ENCODE results near the gene TNFSF4.
"Not testable (repeated sequence)": the region's sequence is repeated elsewhere in the genome, so short reads cannot be mapped to it uniquely, and the experiment has no call there.

The TNFSF4 gene, protein sequence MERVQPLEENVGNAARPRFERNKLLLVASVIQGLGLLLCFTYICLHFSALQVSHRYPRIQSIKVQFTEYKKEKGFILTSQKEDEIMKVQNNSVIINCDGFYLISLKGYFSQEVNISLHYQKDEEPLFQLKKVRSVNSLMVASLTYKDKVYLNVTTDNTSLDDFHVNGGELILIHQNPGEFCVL

DNA sequence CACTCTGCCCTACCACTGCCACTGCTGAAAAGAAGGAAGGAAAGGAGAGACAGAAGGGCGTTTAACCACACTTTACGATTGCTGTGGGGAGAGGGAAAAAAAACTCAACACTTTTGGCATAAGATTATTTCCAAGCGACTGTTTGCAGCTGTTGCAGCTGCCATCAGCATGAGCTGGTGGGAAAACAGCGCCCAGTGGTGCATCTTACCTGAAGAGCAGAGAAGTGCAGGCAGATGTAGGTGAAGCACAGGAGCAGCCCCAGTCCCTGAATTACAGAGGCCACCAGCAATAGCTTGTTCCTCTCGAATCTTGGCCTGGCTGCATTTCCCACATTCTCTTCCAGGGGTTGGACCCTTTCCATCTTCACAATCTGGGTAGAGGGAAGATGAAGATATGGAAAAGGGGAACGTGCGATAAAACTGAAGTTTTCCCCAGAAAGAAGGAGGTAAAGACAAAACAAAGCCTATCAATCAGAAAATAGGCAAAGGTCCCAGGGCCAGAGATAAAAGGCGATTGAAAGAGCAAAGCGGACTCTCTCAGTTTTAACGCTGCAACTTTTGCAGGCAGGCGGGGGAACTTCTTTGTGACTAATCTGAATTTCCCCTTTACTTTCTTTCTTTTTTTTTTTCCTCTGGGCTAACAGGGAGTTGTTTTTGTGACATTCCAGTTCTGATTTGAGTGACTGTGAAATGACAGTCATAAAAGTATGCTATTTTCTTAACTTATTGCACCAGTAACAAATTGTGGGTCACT, at the start of gene TNFSF4:
Gene TNFSF4 (minus strand): TSS at position 516 of the 753 bp plus-strand sequence. CDS start 155 bp downstream, at position 361.
- no peak for DNase-seq

DNA sequence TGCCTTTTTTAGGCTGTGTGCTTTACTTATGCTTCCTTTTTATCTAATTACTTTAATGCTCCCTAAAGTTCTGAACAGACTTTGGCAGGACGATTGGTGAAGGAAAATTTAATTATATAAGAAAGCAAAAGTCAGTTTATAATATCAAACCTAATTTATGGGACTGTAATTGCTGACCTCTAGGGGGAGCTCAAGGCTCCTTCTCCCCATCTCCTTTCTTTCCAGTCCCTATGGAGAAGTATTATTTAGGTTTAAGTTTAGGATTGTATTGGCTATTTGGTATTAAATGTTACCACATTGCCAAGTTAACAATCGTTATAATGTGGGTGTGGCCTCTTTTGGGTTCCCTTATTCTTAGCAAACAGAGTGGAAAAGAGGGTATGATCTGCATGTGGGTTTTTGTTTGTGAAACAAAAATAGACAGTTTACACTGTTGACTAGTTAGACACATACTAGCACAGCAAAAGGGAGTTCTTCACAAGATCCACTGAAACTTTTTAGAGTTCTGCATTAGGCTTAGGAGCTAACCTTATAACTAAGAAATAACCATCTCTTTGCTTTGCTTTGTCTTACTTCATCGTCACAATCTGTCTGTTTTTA, 48.2 kb upstream of the TNFSF4 start:
- peak; percentile 24 for DNase-seq

DNA sequence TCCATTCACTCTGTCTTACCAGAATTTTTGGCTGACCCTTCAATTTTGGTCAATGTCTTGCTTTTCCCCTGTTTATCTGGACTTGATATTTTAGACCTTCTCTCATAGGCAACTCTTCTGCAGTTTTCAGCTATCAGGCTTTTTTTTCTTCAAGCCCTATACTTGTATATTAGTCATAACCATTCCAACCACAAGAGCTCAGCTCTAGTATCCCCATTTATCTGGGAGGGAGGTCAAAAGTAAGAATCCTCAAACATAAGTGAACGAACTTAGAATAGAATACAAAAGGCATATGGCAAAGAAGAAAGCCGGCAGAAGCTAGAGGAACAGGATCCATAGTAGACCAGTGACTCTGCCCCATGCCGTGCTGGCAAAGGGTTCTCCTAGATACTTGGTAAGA, 45.9 kb upstream of the TNFSF4 start:
- no peak for DNase-seq

DNA sequence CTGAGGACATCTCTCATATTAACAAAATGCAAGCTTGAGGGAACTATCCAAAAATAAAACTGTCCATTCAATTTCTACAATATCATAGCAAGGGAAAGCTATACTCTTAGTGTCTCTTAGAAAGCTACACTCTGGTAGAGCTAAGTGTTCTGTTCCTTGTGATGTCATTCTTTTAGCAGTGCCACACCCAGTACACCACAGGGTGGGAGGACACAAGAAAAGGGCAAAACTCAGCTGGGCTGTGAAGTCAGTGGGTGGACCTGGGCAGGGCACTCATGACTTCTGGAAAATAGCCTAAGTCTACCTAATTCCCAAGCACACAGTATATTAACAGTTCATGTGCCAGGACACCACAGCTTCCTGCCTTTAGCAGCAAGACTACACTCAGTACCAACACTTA, 42.2 kb upstream of the TNFSF4 start:
- no peak for DNase-seq

DNA sequence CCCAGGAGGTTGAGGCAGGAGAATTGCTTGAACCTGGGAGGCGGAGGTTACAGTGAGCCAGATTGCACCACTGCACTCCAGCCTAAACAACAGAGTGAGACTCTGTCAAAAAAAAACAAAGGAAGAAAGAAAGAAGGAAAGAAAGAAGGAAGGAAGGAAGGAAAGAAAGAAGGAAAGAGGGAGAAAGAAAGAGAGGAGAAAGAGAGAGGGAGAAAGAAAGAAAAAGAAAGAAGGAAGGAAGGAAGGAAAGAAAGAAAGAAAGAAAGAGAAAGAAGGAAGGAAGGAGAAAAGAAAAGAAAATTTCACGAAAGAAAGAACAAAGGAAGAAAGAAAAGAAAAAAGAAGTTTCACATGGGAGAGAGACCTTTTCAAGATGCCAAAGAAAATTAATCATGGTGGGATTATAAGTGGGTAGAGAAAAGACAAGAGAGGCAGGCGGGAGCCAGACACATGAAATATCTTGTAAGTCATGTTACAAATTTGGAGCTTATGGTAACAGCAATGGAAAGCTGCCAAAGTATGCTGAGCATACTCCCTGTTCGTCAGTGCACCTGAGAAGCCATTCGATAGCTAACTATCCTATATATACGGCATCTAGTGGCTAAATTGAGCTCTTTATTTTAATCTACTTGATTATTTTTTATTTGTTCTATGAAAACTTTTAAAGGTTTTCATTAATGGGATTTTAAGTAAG, 41.3 kb upstream of the TNFSF4 start:
- no peak for DNase-seq

DNA sequence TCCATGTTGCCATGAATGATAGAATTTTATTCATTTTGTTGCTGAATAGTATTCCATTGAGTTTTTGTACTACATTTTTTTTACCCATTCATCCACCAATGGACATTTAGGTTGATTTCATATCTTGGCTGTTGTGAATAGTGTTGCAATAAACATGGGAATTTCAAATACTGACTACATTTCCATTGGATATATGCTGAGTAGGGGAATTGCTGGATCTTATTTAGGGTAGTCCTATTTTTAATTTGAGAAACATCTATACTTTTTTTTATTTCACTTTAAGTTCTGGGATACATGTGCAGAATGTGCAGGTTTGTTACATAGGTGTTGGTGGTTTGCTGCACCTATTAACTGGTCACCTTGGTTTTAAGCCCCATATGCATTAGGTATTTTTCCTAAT, 38.8 kb upstream of the TNFSF4 start:
- DNase-seq: no peak

DNA sequence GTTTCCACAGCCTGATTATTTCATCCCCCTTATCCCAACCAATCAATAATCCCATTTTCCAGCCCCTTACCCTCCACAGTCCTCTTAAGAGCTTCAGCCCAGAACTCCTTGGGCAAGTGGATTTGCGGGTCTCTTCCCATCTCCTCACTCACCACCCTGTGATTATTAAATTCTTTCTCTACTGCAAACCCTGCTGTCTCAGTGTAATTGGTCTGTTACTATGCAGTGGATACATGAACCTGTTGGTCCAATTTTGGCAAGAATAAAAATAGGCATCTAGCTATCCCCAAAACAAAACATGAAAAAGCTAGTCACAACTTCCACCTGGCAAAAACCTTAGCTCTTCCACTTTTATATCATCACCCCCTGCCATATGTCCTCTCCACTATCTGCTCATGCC, 36.2 kb upstream of the TNFSF4 start:
- no peak for DNase-seq

DNA sequence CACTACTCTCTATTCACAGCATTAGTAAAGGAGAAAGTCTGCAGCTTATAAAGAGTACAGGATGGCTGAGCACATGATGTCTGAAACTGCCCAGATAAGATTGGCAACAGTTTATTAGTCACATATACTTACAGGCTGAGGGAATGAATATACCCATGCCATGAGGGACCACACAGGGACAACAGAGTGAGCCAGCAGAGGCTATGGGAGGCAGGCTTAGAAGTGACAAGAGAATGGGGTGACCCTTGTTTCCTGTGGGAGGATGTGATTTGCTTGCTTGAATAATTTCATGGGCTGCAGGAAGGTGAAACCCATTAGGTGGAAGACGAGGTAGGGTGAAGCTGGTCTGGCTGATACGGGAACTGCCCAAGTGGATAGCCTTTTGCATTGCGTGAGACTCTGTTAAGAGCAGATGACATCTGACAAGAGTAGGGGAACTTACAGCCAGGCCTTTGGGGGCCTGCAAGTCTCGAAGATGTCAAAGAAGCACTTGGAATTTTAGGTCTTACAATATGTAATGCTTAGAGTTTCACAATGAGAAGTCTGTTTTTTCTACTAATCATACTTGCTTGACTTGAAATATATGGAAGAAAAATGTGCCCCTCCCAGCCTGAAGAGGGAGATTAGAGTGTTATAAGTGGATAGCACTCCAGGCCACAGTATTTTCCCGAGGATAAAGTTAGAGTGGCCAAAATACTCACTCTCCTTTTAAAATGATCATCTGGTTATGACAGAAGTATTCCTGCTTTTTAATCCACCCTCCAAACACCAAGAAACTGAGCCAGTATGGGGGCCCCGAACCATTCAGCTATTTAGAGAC, 34.6 kb upstream of the TNFSF4 start:
- no peak for DNase-seq

DNA sequence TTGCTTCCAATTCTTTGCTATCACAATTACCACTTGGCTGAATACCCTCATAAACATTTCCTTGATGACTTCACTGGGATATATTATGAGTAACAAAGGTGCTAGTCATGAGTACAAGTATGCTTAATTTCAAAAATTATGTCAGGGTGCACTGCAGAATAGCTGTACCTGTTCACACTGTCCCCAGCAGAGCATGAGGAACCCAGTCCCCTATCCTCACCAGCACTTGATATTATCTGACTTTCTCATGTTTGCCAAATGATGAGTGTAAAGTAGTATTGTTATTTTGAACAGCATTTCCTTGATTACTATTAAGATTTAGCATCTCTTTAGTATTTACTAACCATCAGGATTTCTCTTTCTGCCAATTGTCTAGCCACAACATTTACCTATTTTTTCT, 33.5 kb upstream of the TNFSF4 start:
- DNase-seq: no peak

DNA sequence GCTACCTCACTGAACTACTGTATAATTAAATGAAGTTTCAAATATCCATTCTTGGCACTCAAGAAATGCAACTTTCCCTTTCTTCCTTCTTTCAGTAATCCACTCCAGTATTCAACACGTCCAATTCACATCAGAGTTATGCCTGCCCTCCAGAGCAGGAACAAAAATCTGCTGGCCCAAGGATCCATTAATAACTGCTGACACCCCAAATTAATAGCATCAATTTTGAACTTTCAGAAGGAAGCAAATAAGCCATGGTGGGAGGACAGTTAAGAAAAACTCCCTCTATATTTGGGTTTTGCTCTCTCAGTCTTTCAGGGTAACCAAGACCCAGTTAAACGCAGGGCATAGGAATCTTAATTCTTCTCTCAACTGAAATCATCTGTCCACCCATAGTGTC, 31.9 kb upstream of the TNFSF4 start:
- DNase-seq: no peak

DNA sequence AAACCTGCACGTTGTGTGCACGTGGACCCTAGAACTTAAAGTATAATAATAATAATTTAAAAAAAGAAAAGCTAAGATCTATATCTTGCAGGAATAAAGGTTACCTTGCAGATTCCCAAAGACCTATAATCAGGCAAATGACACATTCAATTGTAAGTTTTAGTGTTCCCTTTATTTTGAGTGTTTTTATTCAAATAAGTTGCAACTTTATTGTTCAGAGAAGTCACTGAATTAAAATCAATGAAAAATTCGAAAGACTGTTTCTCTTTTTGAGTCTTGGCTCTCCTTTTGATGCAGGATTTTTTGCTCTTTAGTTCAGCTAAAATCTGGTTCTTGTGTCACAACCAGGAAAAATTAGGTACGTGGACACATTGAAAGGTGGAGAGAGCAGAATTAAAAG, 27.8 kb upstream of the TNFSF4 start:
- DNase-seq: no peak

DNA sequence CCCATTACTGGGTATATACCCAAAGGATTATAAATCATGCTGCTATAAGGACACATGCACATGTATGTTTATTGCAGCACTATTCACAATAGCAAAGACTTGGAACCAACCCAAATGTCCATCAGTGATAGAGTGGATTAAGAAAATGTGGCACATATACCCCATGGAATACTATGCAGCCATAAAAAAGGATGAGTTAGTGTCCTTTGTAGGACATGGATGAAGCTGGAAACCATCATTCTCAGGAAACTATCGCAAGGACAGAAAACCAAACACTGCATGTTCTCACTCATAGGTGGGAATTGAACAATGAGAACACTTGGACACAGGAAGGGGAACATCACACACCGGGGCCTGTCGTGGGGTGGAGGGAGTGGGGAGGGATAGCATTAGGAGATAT, 27.3 kb upstream of the TNFSF4 start:
- not testable (repeated sequence) for DNase-seq

DNA sequence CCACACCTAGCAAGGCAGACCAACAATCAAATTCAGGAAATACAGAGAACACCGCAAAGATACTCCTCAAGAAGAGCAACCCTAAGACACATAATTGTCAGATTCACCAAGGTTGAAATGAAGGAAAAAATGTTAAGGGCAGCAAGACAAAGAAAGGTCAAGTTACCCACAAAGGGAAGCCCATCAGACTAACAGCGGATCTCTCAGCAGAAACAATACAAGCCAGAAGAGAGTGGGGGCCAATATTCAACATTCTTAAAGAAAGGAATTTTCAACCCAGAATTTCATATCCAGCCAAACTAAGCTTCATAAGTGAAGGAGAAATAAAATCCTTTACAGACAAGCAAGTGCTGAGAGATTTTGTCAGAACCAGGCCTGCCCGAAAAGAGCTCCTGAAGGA, 21.9 kb upstream of the TNFSF4 start:
- DNase-seq: not testable (repeated sequence)

DNA sequence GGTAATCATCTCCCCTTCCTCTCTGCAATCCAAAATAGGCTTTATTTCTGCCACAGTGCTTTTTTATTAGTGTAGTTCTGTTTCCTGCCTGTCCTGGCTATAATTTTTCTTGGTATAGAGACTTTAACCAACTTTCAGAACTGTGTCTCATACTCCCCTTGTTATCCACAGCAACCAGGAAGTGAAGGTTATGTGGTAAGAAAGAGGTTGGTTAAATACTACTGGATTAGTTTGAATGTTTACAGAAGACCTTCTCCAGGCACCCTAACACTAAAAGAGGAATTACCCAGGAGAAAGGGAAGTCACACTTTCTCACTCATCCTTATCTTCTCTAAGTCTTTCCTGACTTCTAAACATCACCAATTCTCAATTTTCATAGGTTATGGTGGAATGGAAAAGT, 17.8 kb upstream of the TNFSF4 start:
- DNase-seq: no peak

DNA sequence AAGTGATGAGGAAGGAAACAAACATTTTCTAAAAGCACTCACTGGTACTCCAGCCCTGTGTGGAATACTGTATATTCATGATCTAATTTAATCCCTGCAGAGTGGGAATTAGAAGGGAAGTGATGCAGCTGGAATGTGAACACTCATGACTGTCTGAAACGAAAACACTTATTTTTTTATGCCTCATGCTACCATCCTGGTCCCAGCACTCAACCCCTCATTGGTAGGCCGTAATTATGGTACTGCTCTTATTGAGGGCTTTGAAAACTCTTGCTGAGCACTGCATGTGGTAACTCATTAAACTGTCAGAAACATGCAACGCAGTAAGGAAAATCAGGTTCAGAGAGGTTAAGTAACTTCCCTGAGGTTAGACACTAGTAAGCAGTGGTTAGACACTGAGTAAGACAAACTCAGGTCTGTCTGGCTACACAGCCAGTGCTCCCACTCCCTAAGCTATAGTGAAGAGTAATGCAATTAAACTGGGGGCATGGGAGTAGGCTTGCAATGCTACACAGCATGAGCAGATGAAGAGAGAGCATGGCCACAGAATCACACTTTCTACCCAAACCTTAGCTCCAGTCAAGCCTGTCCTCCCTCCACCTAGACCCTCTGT, 17.3 kb upstream of the TNFSF4 start:
- DNase-seq: no peak

DNA sequence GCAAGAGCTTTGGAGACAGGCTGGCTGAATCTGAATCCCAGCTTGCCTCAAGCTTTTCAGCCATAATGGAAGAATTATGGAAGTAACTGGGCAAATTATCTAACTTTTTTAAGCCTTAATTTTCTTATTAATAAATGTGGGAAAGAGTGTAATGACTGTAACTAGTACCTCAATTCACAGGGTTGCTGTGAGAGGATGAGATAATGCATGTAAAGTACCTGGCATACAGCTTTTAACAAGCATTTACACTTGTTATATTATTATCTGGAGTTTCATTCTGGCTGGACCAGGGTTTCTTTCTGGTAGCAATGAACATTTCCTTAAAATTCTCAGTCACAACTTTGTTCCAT, 15.9 kb upstream of the TNFSF4 start:
- DNase-seq: no peak

DNA sequence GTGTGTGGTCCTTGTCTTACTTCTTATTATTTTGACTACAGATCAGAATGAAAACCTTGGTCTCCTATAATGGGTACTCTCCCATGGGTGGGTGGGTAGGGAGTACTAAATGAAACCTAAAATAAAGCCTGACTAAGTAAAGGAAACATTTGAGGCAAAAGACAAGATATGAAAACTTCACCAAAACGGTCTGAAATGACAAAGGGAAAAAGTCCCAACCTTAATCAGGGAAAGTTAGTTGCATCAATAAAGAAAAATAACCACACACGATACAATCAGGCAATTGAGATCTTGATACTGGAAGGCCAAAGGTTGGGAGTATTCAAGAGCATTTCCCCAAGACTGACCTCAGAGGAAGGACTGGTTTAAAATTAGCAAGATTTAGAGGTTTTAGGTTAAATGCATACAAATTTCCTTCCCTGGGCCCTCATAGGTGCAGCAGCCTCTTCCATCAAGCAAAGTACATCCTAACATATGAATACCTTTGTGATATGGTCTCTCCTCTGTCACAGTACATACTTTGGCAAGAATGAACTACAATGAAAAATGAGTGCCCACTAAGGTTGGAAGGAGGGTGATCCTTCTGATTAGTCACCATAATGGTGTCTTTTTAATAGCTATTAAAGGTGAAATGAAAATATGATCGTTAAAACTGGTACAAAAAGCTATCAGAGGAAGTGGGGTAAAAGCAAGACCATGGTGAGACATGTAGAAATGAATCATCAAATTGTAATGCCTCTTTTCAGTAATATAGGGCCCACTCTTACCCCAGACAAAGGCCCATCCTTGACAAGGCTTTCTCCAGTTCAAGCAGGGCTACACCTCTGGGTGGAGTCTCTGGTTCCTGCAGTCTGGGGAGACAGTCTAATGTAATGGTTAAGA, 15.3 kb upstream of the TNFSF4 start:
- DNase-seq: no peak

DNA sequence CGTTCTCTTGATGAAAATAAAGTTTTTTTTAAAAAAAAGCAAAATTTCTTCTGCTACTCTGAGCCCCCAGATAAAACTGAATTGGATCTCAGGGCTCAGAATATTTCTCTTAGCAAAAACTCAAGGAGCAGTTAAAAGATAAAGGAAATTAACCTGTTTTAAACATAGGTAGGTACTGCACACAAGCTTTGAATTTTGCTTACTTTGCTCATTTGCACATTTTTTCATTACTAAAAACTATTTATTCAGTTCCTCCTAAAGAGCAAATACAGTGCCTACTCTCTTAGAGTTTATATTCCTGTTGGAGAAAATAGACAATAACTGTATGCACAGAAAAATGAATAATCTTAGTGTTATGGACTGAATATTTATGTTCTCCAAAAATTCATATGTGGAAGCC, 13.0 kb upstream of the TNFSF4 start:
- no peak for DNase-seq

DNA sequence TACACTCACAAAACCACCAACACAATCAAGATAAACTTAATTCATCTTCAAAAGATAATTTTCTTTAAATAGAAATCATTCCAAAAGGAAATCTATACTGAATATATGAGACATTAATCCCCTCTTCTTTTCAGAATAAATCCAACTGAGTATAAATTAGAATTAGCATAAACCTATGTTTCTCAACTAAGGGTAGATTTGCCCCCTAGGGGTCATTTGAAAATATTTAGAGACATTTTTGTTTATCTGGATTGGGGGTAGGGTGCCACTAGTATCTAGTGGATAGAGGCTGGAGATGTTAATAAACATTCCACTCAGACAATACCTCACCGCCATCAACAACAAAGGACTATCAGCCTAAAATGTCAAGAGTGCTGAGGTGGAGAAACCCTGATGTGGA, 6.5 kb upstream of the TNFSF4 start:
- DNase-seq: no peak

DNA sequence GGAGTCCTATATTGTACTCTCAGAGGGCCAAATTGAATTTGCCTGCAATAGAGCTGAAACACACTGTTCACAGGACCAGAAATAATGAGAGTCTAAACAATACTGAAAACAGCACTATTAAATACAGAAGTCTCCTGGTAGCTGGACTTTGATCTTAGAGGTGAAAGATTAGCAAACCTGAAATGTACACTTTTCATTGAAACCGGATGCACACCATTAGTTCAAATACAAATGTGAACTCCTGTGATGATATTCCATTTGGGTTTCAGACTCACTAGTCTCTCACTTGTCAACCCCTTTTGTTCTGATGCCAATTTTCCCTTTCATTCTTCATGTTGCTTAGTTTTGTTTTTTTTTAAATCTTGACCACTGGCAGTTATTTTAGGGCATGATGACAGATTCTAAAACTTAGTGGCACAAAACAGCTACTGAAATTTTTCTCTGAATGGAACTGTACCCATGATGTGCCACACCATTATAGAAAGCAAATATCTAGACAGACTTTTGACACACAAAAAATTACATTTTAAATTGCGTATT, 5.9 kb upstream of the TNFSF4 start:
- DNase-seq: no peak

DNA sequence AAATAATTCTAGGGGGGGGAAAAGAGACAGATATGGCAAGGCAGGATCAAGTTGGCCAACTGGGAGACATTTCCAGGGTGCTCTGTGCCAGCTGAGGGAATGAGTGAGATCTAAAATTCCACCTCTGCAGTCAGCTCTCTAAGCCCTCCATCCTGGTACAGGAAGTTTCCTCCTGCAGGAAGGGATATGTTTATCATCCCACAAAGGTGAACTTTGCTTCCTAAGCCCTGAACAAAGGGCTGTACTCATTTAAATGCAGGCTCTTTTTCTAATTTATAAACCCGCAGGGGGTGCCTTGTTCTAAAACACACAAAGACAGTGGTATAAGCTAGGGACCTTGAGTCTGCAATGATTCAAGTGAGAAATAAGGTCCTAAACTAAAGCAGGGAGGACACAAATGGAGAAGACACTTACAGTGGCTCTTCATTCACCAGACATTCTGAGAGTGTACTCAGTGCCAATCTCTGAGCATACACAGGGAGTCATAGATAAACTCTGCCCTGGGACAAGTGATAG, 3.6 kb upstream of the TNFSF4 start:
- DNase-seq: no peak
